HCEC 1CT (cell line): Measurements from ENCODE around the gene CXCL8.

Source experiments
- DNase-seq: peaks from one replicate; pipeline ENCODE4 v3.0.0-alpha.2; 2017

Gene CXCL8

GRCh38 chr4:73718375-73719373 lies 21.7 kb upstream of the CXCL8 start:
- peak; percentile 13 for DNase-seq

GRCh38 chr4:73721435-73721834 lies 18.9 kb upstream of the CXCL8 start:
- DNase-seq: peak; percentile 79

DNA sequence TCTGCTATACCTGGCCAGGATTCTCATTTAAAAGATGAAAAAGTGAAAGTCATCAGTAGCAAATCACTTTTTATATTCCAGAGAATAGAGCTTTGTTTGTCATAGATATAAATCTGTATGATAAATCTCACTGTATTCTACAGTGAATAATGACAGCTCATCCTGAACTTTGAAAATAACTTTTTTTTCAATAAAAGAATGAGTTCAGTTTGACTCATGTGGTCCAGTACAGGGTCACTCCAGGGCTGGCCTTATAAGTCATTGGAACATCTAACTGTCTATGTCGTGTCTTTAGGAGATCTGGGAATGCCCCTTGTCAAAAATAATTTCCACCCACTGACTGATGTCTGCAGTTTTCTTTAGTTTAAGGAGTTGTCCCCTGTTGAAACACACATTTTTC lies 18.5 kb upstream of the CXCL8 start:
- peak; percentile 63 for DNase-seq

DNA sequence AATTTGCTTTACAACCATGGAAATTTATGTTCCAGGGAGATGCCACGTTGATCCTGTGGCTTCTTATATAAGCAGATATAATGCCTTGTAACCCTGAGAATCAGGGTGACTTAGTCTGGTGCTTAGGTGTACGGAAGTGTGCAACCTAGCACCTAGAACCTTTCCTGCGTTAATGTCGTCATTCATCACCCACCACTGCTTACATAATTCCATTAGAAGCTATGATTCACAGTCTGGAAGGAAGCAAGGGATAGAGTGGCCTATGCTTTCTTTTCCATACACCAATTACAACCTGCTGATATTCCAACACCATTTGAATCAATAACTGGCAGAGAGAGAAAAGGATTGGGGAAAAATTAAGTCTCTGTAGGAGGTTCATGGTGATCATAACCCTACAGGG lies 17.3 kb upstream of the CXCL8 start:
- DNase-seq: peak; percentile 36

- DNase-seq: no peak
These were observed 16.4 kb upstream of the CXCL8 start for GRCh38 chr4:73723928-73724327.

- DNase-seq: no peak
These were observed 14.9 kb upstream of the CXCL8 start for GRCh38 chr4:73725510-73725909.

DNA sequence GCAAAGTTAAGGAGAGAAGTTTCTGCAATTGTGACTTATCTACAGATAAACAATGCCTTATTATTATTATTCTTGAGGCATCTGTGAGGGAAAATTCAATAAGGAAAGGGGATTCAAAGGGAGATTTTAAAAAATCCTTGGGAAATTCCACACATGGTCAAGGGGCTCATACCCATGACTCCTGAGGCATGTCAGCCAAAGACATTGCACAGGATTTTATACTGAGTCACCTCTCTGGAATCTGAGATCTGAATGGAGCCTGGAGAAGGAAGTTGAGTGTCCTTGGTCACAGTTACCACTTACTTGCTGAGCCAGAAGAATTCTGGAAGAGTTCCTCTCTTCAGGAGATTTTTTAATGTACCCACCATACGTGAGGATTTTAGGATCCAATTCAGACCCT lies 14.4 kb upstream of the CXCL8 start:
- peak; percentile 80 for DNase-seq

DNA sequence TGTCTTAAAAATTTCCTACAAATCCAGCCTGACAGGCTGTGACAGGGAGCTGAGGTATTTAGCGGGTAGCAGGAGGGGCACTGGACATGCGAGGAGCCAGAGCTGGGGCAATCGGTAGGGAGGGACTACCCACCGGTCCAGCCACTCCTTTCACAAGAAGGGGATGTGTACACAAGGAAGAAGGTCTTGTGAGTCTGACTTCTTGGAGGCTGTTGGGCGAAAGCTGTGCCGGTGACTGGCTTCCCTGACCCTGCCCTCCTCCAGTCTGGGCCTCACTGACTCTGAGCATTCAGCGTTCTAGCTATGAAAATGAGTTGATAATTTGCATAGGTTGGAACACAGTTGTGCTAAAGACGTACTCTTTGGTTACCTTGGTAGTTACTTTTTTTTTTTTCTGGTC lies 12.7 kb upstream of the CXCL8 start:
- DNase-seq: no peak

GRCh38 chr4:73728091-73728741 lies 12.2 kb upstream of the CXCL8 start:
- no peak for DNase-seq

DNA sequence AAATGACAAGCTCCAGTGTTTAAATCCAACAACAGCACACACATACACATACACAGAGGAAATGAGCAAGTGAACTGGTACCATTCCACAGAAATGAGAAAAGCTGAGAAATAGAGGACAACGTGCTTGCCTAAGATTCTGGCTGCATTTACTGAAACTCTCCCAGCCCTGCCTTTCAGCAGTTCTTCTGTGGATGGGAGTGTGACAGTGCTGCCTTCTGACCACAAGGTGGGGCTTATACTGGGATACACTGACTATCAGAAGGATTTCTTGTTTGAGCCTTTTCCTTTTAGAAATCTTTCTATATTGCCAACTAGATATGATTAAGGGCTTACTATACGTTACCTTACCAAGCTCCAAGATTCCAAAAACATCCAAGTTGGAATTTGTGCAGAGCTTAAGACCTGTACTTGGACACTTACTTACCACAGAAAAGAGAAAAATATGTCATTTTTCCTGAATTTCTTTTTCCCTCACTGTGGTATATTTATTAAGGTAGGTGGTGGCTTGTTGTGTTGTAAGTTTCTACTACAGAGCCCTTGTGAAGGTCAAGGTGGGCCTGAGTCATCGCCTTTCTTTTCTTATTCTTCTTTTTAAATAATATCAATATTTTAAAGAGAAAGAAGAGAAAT lies 10.7 kb upstream of the CXCL8 start:
- DNase-seq: peak; percentile 68

DNA sequence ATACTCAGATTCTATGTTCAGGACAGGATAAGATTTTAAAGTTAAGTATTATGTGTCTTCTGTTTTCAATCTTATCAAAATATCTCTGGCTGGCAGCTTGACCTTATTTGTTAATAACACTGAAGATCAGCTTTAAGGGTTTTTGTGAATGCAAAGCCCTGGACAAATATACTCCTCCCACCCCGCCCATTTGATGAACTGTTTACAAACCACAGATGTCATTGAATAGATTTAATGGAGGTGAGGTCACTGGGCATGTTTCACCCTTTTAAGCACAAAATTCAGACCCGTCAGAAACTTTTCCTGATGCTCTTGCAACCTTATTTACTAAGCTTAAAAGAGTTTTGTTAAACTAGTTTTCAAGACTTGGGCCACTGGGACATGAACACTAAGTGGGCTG lies 10.1 kb upstream of the CXCL8 start:
- DNase-seq: no peak

DNA sequence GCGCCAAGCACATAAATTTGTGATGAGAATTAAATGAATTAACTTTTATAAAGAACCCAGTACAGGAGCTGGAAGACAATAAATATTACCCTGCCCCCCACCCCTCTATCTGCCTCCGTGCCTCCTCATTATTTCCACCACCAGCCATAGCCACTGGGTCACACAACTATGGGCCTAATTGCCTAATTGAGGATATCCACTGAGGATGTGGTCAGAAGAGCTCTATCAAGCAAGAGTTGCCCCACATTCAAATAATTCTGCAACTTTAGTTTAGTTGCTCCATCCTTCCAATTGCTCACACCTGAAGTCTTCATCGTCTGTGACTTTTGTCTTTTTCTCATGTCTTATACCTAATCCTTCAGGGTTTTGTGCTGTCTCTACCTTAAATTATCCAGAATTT lies 9.5 kb upstream of the CXCL8 start:
- no peak for DNase-seq

DNA sequence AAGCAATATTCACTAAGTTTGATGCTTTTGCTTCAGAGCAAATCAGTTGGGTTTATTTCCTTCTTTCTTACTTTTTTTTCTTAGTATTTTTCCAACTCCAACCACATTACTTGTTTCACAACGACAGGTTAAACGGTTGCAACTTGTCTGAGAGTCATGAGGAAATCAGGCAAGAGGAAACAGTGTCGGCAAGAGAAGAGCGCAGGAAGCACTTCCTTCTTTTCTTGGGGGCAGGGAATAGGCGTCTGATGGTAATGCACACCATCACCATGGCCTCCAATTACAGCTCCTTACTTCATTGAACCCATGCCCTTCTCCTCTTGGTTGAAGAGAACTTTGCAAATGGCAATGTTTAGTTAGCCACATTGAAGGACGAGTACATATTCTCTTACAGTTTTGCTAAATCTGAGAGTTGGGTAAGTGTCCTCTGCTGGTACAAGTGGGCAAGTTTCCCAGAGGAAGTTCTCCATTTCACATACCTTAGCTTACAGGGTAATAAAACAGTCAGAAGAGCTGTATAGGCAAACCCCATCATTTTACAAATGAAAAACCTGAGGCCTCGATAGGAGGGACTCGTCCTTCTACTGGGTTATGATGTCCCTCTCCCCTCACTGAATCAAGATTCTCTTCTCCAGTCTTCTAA lies 8.3 kb upstream of the CXCL8 start:
- DNase-seq: no peak

- DNase-seq: no peak
These were observed 7.5 kb upstream of the CXCL8 start for GRCh38 chr4:73732759-73733431.

GRCh38 chr4:73734530-73735001 lies 5.8 kb upstream of the CXCL8 start:
- peak; percentile 13 for DNase-seq

DNA sequence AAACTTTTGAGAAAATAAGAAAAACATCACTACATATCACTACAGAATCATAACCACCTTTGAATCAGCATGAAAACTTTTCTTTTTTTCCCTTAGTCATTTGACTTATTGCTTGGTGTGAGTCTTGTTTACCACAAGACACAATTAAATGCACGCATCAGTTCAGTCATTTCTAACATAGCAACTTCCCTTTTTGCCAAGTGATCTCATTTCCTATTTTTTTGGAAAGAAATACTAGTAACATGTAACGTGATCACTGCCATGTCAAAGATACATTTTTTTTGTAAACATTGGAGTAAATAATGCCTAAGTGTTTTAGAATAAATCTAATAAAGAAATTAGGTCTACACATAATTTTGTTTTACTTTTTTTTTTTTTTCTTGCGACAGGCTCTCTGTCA lies 5.1 kb upstream of the CXCL8 start:
- DNase-seq: peak; percentile 75

- DNase-seq: peak; percentile 12
These were observed 821 bp downstream of the CXCL8 start for GRCh38 chr4:73741031-73741749.

DNA sequence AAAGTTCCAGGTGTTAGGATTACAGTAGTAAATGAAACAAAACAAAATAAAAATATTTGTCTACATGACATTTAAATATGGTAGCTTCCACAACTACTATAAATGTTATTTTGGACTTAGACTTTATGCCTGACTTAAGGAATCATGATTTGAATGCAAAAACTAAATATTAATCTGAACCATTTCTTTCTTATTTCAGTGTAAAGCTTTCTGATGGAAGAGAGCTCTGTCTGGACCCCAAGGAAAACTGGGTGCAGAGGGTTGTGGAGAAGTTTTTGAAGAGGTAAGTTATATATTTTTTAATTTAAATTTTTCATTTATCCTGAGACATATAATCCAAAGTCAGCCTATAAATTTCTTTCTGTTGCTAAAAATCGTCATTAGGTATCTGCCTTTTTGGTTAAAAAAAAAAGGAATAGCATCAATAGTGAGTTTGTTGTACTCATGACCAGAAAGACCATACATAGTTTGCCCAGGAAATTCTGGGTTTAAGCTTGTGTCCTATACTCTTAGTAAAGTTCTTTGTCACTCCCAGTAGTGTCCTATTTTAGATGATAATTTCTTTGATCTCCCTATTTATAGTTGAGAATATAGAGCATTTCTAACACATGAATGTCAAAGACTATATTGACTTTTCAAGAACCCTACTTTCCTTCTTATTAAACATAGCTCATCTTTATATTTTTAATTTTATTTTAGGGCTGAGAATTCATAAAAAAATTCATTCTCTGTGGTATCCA lies 1.6 kb downstream of the CXCL8 start:
- DNase-seq: no peak

- no peak for DNase-seq
These were observed 2.3 kb downstream of the CXCL8 start for GRCh38 chr4:73742490-73743160.

GRCh38 chr4:73743281-73743680 lies 2.9 kb downstream of the CXCL8 start:
- no peak for DNase-seq
